Body of pancreas (tissue), 4 donors: ENCODE data around the gene SORCS2.

Experiments used
- POLR2A ChIP-seq, 3 donors: fragments of 450-650 bp; IDR thresholded peaks; one replicate each; pipeline ENCODE4 v1.6.1; 2016; ENCODE audit warnings: antibody characterized with exemption in 3 of 3, mild to moderate bottlenecking in 2 of 3
- TF ChIP-seq, protein P1 (sequence below), 7 experiments: fragments of 450-650 bp in 4 of 7; fragments of 200-600 bp in 3 of 7; sonication (generic) in 3 of 7; IDR thresholded peaks; one replicate each; pipeline ENCODE4 v1.5.1; 2016 to 2019; ENCODE audit warnings: antibody characterized with exemption in 7 of 7

DNA sequence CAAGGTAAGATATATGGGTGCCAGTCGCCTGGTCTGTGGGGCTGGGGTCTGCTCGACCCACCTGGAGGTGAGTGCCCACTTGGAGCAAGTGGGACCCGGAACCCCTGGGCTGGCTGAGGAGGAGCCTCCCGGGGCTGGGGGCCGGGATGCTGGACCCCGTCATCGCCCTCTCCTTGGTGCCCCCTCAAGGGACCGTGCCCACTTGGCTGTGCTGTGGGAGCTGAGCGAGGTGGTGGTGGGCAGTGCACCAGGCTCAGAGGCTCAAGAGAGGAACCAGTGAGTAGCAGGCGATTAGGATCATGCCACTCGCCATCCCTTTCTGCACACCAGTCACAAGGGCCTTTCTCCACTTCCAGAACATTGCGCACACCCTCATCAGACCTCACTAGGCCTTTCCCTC is 446.2 kb downstream of the SORCS2 start:
- TF ChIP-seq, protein P1, sequence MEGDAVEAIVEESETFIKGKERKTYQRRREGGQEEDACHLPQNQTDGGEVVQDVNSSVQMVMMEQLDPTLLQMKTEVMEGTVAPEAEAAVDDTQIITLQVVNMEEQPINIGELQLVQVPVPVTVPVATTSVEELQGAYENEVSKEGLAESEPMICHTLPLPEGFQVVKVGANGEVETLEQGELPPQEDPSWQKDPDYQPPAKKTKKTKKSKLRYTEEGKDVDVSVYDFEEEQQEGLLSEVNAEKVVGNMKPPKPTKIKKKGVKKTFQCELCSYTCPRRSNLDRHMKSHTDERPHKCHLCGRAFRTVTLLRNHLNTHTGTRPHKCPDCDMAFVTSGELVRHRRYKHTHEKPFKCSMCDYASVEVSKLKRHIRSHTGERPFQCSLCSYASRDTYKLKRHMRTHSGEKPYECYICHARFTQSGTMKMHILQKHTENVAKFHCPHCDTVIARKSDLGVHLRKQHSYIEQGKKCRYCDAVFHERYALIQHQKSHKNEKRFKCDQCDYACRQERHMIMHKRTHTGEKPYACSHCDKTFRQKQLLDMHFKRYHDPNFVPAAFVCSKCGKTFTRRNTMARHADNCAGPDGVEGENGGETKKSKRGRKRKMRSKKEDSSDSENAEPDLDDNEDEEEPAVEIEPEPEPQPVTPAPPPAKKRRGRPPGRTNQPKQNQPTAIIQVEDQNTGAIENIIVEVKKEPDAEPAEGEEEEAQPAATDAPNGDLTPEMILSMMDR (IDR thresholded peaks at IDR 0.05), result no peak
- TF ChIP-seq POLR2A (IDR thresholded peaks at IDR 0.05), result no peak
